GM10266 (cell line): ENCODE results near the gene EXOC5.

Source experiments
- DNase-seq: peaks from one replicate; pipeline ENCODE4 v3.0.0; 2012; ENCODE audit errors: extremely low spot score
- CTCF ChIP-seq: IDR thresholded peaks from 2 replicates; pipeline ENCODE4 v1.5.1; 2012; ENCODE audit warnings: mild to moderate bottlenecking, low read depth; ENCODE audit not compliant: control insufficient read depth, insufficient read depth; ENCODE audit errors: missing control alignments

EXOC5 gene

GRCh38 chr14:57160333-57160732, 108.4 kb downstream of the EXOC5 start:
- TF ChIP-seq CTCF: no peak
- DNase-seq: no peak

- TF ChIP-seq CTCF: no peak
- DNase-seq: no peak
Observed at GRCh38 chr14:57153286-57153685, 115.4 kb downstream of the EXOC5 start.
